GM04503 (cell line): ENCODE results near the gene MKLN1.
"Not testable (repeated sequence)": the region's sequence is repeated elsewhere in the genome, so short reads cannot be mapped to it uniquely, and the experiment has no call there.

Experiments
- DNase-seq: peaks from one replicate; pipeline ENCODE4 v3.0.0-alpha.2; 2012; ENCODE audit warnings: low read depth

Gene MKLN1

DNA sequence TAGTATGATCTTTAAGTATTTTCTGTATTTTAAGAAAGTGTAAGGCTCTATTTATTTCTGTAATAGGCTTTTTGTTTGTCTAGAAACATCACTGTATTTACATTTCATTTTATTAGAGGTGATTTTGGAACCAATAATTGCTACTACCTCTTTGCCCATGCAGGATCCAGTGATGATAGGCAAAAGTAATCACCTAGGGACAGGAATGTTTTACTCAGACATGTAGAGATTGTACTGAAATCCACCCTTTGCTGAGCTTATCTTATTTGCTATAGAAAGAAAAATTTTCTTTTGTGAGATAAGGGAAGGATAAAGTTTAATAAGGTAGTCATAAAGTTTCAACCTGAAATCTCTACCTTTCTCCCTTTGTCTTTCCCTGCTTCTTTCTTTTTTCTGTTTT, 73.5 kb downstream of the MKLN1 start:
- DNase-seq = no peak

DNA sequence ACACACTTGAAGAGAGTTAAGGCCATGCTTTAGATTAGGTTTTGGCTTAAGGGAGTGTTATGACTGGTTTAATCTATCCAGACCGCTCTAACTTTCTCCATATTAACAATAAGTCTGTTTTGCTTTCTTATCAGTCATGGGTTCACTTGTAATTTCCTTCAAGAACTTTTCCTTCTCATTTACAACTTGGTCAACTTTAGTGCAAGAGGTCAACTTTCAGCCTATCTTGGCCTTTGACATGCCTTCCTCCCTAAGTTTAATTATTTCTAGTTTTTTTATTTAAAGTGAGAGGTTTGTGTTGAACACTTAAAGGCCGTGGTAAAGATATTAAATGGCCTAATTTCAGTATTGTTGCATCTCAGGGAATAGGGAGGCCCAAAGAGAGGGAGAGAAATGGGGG, 75.6 kb downstream of the MKLN1 start:
- DNase-seq = no peak

DNA sequence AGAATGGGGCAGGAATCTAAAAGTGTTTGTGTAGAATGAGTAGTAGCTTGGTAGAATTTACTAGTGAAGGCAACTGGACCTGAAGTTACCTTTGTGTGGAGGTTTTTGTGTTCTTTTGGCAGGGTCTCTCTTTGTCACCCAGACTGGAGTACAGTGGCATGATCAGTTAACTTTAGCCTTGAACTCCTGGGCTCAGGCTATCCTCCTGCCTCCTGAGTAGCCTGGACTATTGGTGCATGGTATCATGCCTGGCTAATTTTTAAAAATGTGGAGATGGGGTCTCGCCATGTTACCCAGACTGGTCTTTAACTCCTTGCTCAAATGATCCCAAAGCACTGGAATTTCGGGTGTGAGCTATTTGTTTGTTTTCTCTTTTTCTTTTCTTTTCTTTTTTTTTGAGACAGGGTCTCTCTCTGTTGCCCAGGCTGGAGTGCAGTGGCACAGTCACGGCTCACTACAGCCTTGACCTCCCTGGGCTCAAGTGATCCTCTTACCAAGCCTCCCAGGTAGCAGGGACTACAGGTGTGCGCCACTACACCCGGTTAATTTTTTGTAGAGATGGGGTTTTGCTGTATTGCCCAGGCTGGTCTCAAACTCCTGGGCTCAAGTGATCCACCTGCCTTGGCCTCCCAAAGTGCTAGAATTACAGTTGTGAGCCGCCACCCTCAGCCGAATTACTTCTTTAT, 76.7 kb downstream of the MKLN1 start:
- DNase-seq = no peak

DNA sequence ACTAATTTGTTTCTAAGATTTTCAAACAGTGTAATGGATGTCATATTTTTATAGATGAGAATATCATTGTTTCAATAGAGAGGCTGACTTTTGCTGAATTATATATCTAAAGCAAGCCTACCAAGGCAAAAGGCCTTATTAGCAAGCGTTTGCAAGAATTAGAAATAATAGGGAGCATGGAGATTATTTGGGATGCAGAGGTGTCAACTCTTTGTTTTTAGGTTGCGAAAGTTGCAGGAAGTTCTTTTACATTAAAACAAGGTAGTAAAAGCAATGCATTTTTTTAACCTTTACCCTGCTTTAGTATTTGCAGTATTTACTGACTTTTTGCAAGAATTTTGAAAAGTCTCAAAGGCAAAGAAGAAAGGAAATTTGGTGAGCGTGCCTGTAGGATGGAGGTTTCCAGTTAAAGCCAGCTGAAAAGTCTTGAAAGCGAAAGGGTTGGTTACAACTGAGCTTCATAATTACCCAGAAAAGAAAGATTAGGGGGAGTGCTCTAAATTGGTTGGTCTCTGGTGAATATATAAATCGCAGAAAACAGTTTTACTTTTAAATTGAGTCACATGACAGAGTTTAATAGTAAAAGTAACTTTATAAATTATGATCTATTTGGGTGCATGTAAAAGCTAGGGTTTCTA, 81.6 kb downstream of the MKLN1 start:
- DNase-seq = no peak

DNA sequence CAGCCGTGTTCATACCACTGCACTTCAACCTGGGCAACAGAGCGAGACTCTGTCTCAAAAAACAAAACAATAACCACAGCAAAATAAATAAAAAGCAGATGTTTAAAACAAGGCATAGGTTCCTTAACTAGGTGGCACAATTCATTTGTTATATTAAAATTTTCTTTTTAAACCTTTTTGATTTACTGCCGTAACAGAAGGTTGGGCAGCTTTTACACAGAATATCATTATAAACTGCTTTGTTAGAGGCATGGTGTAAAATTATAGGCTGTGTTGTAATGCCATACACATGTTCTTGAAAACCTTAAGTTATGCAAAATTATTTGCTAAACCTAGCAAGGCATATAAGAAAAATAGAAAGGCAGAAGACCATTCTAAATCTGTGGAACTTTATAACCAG, 84.4 kb downstream of the MKLN1 start:
- DNase-seq = no peak

DNA sequence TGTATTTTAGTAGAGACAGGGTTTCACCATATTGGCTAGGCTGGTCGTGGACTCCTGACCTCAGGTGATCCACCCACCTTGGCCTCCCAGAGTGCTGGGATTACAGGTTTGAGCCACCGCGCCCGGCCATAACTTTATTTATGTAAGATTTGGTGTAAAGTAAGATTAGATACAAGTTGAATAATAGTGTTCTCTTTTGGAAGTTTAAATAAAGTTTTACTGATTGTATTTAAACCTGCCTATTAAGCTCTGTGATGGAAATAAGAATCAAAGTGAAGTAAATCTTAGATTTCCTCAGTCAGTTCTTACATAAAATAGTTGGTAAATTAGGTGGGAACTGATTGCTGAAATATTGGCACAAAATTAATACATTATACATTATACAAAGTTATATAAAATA, 86.0 kb downstream of the MKLN1 start:
- no peak for DNase-seq

DNA sequence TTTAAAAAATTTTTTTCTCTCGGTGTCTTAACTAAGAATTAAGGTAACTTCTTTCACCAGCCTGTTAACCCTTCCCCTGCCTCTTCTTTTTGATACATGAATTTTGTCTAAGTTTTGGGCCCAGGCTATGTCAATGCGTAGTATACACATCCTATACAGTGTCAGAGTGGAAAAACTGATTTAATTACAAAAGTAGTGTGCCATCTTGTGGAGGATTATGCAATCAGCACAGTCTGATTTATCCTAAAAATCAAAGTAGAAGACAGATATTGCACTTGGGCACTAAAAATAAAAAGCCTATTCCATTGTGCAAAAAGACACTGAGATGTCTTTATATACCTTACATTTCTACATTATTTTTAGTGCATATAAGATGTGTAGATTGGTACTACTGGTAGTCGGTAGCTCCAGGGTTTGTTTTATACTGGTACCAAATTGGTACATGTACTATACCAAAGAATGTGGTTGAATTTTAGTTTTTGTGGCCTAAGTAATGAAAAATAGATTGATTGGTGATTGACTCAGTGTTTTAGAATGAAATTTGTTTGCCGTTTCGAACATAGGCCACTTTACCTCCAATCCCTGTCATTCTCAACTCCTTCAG, 96.6 kb downstream of the MKLN1 start:
- DNase-seq = no peak

DNA sequence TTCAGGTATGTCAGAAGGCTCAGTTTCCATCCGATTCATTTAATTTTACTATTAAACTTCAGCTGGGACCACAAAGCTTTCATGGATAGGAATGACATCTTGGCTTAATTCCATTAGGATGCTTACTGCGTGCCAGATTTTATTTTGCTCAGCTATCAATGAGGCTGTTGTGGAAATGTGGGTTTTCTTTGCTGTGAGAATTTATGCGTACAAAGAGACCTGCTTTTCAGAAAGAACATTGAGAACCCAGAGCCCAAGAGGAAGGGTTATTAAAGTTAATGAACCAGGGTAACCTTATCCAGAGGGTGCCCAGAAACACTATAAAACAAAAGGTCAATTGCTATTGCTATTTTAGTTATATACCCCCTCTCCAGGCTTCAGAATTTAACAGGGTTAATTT, 98.3 kb downstream of the MKLN1 start:
- DNase-seq = no peak

DNA sequence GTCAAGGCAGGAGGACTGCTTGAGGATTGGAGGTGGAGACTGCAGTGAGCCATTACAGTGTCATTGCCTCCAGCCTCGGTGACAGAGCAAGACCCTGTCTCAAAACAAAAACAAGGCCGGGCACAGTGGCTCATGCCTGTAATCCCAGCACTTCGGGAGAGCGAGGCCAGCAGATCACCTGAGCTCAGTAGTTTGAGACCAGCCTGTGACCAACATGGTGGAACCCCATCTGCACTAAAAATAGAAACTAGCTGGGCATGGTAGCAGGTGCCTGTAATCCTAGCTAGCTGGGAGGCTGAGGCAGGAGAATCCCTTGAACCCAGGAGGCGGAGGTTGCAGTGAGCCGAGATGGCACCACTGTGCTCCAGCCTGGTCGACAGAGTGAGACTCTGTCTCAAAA, 103.2 kb downstream of the MKLN1 start:
- DNase-seq = not testable (repeated sequence)

DNA sequence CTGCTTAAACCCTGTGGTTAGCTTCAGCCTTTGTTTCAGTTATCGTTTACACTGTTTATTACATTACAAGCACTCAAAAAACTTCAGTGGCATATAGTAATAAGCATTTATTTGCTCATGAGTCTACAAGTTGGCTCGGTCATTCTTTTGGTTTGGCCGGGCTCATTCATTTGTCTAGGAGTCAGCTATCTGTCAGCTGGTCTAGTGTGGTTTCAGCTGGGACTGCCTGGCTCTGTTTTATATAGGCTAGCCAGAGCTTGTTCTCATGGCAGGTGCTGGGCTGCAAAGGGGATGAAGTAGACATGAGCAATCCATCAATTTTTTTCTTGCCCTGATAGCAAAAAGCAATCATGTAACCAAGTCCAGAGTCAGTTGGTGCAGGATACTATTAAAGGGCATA, 103.6 kb downstream of the MKLN1 start:
- no peak for DNase-seq

DNA sequence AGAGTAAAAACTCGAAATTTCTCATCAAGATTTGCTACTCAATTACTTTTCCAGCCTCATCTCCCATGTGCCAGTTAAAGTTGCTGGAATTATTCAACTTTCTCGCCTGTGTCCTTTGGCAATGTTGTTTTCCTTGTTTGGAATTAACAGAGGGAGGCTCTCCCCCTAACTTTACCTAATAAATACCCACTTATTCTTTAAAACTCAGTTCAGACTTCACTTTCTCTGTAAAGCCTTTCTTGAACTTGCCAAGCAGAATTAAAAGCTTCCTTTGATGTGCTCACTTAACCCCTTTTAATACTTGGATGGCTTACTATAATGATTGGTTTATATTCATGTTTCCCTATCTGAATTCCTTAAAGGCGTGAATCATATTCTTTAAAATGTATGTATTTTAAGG, 104.1 kb downstream of the MKLN1 start:
- DNase-seq = no peak

DNA sequence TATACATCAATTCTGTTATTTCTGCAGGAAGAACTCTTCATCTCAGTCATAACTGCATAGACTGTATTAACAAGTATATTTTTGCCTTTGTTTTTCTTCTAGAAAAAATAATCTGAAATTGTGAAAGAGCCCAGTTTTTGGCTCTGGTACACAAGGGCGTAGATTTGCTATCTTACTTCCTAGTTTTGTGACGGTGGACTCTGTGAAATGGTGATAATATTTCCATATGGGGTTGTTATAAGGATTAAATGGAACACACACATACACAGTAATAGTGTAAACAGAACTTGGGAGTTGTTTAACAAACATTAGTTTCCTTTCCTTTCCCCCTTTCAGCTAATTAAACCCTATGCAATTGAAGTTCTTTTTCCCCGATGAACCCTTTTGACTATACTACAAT, 108.7 kb downstream of the MKLN1 start:
- no peak for DNase-seq

DNA sequence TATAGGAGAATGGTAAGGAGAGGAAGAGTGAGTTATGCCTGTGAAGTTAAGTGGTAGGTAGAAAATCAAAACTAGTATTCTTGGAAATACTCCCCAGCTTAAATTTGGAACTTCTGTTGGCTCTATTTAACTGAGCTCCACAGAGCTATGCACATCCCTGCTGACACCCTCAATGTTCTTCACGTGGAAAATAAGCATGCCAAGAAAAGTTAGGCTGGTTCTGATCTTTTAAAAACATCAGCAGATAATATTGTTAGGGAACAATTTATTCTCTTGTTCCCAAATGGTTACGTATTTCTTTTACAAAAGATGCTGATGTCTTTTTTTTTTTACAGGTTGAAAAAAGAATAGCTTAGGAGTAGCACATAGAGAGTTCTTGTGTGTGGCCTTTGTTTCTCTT, 111.3 kb downstream of the MKLN1 start:
- DNase-seq = no peak

DNA sequence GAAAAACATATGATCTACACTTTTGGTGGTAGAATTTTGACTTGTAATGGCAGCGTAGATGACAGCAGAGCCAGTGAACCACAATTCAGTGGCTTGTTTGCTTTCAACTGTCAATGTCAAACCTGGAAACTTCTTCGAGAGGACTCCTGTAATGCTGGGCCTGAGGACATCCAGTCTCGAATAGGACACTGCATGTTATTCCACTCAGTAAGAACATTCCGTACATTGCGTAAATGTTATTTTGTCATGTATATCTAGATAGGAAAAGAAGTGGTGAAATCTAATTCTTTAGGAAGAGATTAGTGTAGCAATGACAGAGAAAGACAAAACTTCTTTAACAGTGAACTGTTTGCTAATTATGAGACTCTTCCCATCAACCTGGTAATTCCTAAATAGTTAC, 115.8 kb downstream of the MKLN1 start:
- no peak for DNase-seq

DNA sequence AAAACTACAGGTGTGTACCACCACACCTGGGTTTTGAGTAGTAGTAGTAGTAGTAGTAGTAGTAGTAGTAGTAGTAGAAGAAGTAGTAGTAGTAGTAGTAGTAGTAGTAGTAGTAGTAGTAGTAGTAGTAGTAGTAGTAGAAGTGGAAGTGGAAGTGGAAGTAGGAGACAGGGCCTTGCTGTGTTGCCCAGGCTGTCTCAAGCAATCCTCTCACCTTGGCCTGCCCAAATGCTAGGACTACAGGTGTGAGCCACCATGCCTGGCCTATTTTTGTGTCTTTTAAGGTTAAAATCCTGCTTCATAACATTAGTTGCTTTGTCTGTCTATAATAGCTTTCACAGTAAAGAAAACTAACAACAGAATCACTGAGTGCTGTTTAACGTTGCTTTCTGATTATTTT, 117.0 kb downstream of the MKLN1 start:
- DNase-seq = no peak

DNA sequence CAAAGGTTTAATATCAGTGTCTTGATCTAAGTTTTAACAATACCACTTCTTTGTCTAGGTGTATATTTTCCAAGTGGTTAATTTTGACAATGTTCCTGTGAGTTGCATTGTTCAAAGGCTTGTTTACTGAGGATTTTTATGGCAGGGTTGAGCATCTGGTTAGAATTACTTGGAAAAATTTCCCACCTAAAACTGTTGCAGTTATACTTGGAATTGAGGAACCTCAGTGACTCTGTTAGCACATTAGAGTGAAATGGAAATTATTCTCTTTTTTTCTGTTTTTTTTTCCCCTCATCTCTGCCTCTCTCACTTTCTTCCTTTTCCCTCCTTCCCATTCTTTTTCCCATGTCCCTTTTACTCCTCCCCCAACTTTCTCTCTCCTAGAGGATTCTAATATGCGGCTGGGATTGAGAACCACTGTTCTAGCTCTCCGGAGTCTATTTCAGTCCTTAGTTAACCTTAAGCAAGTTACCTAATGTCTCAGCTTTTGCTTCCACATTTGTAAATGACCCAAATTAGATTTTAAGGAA, 121.8 kb downstream of the MKLN1 start:
- DNase-seq = no peak

DNA sequence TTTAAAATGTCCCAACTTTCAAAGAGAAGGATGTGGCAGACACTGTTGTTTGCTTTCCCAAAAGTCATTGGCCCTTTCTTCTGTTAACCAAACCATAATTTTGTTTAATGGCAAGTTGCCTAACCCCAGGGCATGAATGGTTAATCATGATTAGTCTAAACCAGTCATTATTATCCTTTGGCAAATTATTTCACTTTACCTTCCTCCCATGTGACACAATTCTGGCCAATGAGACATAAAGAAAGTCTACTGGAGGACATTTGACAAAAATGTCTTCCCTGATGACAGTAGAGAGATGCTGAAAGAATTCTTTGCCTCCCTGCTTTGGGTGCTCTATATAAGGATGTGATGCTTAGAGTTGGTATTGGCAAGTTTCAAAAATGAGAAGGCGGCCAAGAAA, 126.8 kb downstream of the MKLN1 start:
- no peak for DNase-seq

DNA sequence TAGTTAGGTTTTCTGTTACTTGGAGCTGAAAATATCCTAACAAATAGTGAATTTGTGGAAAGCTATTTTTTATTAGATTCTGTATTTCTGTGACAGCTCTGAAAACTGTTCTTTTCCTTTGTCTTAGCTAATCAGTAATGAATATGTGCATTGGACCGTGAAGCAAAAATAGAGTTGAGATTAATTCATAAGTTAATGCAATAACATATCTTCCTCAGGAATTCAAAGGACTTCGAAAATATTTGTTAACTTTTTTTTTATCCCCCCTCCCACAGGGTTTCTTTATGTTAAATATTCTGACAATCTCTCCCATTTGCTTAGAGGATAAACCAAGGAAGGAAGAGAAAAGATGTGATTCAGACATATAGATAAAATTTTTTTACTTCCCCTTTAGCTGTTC, 127.3 kb downstream of the MKLN1 start:
- DNase-seq = no peak

DNA sequence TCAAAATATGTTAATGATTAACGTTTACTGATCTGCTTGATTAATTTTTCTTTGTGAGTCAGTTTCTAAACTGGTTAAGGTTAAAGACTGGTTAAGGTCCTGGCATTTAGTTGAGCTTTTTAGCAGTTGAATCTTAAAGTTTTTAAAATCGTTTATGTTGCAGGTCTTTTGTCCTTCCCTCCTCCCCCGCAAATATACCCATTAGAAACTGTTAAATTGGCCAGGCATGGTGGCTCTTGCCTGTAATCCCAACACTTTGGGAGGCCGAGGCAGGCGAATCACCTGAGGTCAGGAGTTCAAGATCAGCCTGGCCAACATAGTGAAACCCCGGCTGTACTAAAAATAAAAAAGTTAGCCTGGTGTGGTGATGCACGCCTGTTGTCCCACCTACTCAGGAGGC, 127.9 kb downstream of the MKLN1 start:
- DNase-seq = no peak

DNA sequence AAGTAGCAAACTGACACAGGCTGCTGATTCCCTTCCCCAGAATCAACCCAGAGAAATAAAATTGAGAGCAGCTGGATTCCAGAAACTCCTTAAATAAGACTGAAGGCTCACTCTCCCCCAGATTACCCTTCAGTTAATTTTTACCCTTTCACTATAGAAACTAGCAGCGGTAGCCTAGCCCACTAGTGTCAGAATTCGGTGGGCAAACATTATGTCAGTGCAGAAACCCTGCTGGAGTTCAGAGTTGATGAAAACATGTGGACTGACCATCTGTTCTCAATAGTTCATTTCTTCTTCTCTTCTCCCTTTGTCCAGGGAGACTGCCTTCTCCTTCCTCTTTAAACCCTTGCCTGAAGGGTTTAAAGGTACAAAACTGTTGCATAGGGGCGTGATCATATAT, 128.7 kb downstream of the MKLN1 start:
- DNase-seq = no peak

DNA sequence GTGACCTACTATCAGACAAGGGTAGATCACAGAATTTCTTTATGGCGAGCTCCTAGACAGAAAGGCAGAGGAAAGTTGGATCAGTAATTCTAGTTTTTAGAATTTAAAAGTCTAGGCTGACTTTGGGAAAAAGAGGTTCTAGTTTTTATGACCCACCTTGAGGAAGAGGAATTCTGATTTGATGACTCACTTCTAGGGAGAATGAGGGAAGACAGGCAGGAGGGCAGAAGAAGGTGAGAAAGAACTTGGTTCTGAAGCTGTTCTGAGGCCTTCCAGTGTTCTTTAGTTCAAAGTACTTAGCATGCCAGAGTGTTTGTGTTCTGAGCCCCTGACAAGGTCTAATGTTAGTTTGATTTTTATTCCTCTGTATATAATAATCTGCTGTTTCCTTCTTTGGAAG, 131.6 kb downstream of the MKLN1 start:
- no peak for DNase-seq

DNA sequence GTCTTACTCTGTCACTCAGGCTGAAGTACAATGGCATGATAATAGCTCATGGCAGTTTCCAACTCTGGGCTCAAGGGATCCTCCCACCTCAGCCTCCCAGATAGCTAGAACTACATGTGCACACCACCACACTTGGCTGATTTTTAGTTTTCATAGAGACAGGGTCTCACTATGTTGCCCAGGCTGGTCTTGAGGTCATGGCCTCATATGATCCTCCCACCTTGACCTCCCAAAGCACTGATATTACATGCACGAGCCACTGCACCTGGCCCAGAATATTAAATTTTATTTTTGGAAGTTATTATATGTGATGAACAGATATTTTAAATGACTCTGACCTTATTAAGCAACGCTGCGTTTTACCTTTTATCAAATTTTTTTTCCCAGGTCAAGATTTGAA, 134.4 kb downstream of the MKLN1 start:
- no peak for DNase-seq

DNA sequence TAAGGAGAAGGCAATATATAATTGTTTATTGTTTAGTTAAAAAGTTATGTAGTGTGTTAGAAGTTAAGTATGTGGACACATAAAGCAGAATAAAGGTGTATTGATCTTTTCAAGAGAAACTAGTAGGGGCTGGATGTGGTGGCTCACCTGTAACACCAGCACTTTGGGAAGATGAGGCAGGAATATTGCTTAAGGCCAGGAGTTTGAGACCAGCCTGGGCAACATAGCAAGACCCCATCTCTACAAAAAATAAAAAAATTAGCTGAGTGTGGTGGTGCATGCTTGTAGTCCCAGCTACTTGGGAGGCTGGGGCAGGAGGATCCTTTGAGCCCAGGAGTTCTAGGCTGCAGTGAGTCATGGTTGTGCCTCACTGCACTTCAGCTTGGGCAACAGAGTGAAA, 135.0 kb downstream of the MKLN1 start:
- DNase-seq = not testable (repeated sequence)
